Measurements from ENCODE around the gene ZBTB1. TPM values are rescaled to one million over a fixed set of nuclear protein-coding genes. Genes with fewer than 3 reads are reported as not detected.

Gene ZBTB1
- total RNA-seq: 10 to 100 TPM; 32.6 to 75.1 (median 49.1) TPM

- Histone ChIP-seq H3K4me1 (peaks cover 5 to 63% (median 32%) of the 10 kb centered on the region in 4 donors), H3K4me3 (peak within 1 kb of the TSS; percentile 81 to 91 (median 90)), H3K9me3 (no peaks in the 10 kb centered on the region), H3K27ac (peak within 1 kb of the TSS; percentile 98 to 100 (median 99)), H3K36me3 (no peaks in the 10 kb centered on the region), H3K27me3 (no peaks in the 10 kb centered on the region)
- no peak for TF ChIP-seq CTCF (IDR thresholded peaks at IDR 0.05)
- peak; percentile 79 to 82 for TF ChIP-seq POLR2A (IDR thresholded peaks at IDR 0.05)
- peak; percentile 77 to 91 (median 87) for DNase-seq
These were observed at the start of gene ZBTB1 for GRCh38 chr14:64504310-64504896. Gene ZBTB1 (plus strand): TSS chr14:64504770. CDS start chr14:64521505, 16,735 bp downstream.

DNA sequence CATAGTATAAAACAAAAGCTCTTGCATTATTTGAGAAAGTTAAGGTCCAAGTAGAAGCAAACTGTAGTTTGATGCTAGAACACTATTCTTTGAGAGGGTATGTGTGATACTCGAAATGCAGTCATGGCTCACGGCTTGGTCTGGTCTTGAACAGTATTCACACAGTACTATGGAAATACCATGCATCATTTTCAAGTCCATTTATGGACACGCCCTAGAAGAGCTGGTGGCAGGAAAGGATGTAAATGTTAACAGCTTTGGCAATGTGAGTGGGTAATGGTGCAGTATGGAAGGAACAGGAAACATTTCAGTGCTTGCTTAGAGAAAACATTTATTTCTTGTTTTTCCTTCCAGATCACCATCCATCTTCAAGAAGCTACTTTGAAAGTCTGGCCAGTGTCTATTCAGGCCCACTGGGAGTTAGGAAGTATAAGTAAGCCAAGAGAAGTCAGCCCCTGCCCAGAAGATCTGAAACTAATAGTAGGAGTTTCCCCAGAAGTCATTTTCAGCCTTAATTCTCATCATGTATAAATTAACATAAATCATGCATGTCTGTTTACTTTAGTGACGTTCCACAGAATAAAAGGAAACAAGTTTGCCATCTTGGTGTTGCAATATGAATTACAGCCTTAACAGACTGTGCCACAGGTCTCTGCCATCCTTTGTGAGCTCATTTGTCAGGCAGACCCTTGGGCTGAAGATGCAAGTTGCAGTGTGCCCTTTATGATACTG lies 45.0 kb upstream of the ZBTB1 start:
- TF ChIP-seq CTCF (IDR thresholded peaks at IDR 0.05) (no peak), POLR2A (IDR thresholded peaks at IDR 0.05) (no peak)
- Histone ChIP-seq H3K36me3 (peaks cover 0 to 16% (median 0%) of the 10 kb centered on the region in 3 donors), H3K9me3 (no peaks in the 10 kb centered on the region), H3K27ac (no peak overlapping the region), H3K27me3 (no peaks in the 10 kb centered on the region), H3K4me3 (no peak overlapping the region), H3K4me1 (peaks cover 0 to 8% (median 0%) of the 10 kb centered on the region in 4 donors)
- no peak for DNase-seq

DNA sequence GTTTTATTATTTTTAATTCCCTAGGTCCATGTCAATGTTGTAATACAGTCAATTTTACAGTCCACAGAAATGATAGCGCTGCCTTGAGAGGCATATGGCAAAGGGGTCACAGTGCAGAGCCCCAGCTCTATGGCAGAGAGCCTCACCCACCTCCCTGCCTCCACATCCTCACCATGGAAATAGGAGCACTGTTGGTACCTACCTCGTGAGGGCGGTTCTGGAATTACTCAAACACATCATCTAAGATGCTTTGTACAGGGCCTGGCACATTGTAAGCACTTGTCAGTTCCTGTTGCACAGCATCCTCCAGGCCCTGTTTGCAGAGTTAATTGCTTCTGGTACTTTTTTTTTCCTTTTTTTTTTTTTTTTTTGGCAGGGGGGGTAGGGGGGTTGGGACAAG lies 43.3 kb upstream of the ZBTB1 start:
- no peak for DNase-seq
- peaks cover 0 to 11% (median 4%) of the 10 kb centered on the region in 4 donors for H3K4me1 ChIP-seq
- TF ChIP-seq CTCF (IDR thresholded peaks at IDR 0.05): no peak
- TF ChIP-seq POLR2A (IDR thresholded peaks at IDR 0.05): no peak
- peaks cover 0 to 4% (median 0%) of the 10 kb centered on the region in 3 donors for H3K36me3 ChIP-seq
- no peak overlapping the region for H3K4me3 ChIP-seq
- H3K9me3 ChIP-seq: no peaks in the 10 kb centered on the region
- H3K27ac ChIP-seq: no peak overlapping the region
- H3K27me3 ChIP-seq: no peaks in the 10 kb centered on the region

DNA sequence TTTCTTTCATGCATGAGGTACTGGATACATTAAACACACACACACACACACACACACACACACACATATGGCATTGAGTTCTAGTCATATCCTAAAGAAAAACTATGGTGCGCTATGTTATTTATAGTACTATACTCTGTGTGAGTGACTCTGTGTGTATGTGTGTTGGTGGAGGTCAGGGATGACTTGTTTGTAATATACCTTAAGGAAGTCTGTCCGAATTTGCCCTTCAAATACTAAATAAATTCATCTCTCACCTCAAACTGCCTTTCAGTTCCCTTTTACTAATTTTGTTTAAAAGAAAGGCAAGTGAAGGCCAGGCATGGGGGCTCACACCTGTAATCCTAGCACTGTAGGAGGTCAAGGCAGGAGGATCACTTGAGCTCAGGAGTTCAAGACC lies 41.4 kb upstream of the ZBTB1 start:
- no peaks in the 10 kb centered on the region for H3K9me3 ChIP-seq
- H3K4me1 ChIP-seq: peaks cover 0 to 5% (median 4%) of the 10 kb centered on the region in 4 donors
- no peak overlapping the region for H3K27ac ChIP-seq
- H3K36me3 ChIP-seq: peaks cover 0 to 4% (median 0%) of the 10 kb centered on the region in 3 donors
- no peak for TF ChIP-seq CTCF (IDR thresholded peaks at IDR 0.05)
- TF ChIP-seq POLR2A (IDR thresholded peaks at IDR 0.05): no peak
- no peaks in the 10 kb centered on the region for H3K27me3 ChIP-seq
- H3K4me3 ChIP-seq: no peak overlapping the region
- no peak for DNase-seq

- H3K4me1 ChIP-seq: peaks cover 0 to 5% (median 4%) of the 10 kb centered on the region in 4 donors
- no peaks in the 10 kb centered on the region for H3K27me3 ChIP-seq
- DNase-seq: no peak
- H3K9me3 ChIP-seq: no peaks in the 10 kb centered on the region
- no peak overlapping the region for H3K4me3 ChIP-seq
- no peak overlapping the region for H3K27ac ChIP-seq
- TF ChIP-seq POLR2A (IDR thresholded peaks at IDR 0.05) (no peak), CTCF (IDR thresholded peaks at IDR 0.05) (no peak)
- peaks cover 0 to 4% (median 0%) of the 10 kb centered on the region in 3 donors for H3K36me3 ChIP-seq
These were observed 40.7 kb upstream of the ZBTB1 start for GRCh38 chr14:64463873-64464272.

Data from Peyer's patch (tissue), 4 donors.